GM12892 (cell line): Measurements from ENCODE around the gene PC.

Source experiments
- POLR2A ChIP-seq: IDR thresholded peaks from 2 replicates; pipeline ENCODE4 v1.6.1; 2011; ENCODE audit warnings: low read depth, low read length, control low read depth
- POLR2AphosphoS5 ChIP-seq: IDR thresholded peaks from 2 replicates; pipeline ENCODE4 v1.6.1; 2011; ENCODE audit warnings: low read depth, low read length, control low read depth

GRCh38 chr11:66868726-66869566 lies 89.2 kb downstream of the PC start:
- no peak for TF ChIP-seq POLR2A
- TF ChIP-seq POLR2AphosphoS5: no peak
